CD4-positive, alpha-beta T cell treated with Interleukin-17A for 4 hours (primary cell): Measurements from ENCODE around the gene ISG20L2.
A peak's percentile ranks its signal among the peaks of the same experiment; 100 is the strongest.
"Not testable (repeated sequence)": the region's sequence is repeated elsewhere in the genome, so short reads cannot be mapped to it uniquely, and the experiment has no call there.

Experiments used
- DNase-seq: peaks from one replicate; pipeline ENCODE4 v3.0.0-alpha.2; 2020; ENCODE audit warnings: mixed read lengths

ISG20L2 gene

GRCh38 chr1:156728599-156729462, at the start of gene ISG20L2:
ISG20L2 (minus strand) TSS chr1:156728766; CDS start chr1:156727652, 1,114 bp downstream.
- peak; percentile 92 for DNase-seq

- DNase-seq = no peak
Observed at GRCh38 chr1:156777573-156777972, 49.0 kb upstream of the ISG20L2 start.

- DNase-seq = no peak
Observed at GRCh38 chr1:156776942-156777341, 48.4 kb upstream of the ISG20L2 start.

GRCh38 chr1:156775799-156776198, 47.2 kb upstream of the ISG20L2 start:
- DNase-seq = no peak

- no peak for DNase-seq
Observed at GRCh38 chr1:156773607-156774006, 45.0 kb upstream of the ISG20L2 start.

- no peak for DNase-seq
Observed at GRCh38 chr1:156772728-156773497, 44.3 kb upstream of the ISG20L2 start.

GRCh38 chr1:156772222-156772621, 43.7 kb upstream of the ISG20L2 start:
- no peak for DNase-seq

- DNase-seq = no peak
Observed at GRCh38 chr1:156768610-156769295, 40.2 kb upstream of the ISG20L2 start.

- DNase-seq = peak; percentile 26
Observed at GRCh38 chr1:156767879-156768604, 39.5 kb upstream of the ISG20L2 start.

GRCh38 chr1:156767101-156767878, 38.7 kb upstream of the ISG20L2 start, which contains the start of gene PRCC:
PRCC (plus strand) TSS chr1:156767535; CDS start chr1:156767772, 237 bp downstream.
- DNase-seq = peak; percentile 95

- DNase-seq = no peak
Observed at GRCh38 chr1:156766298-156767100, 37.9 kb upstream of the ISG20L2 start.

- DNase-seq = no peak
Observed at GRCh38 chr1:156765666-156766065, 37.1 kb upstream of the ISG20L2 start.

- not testable (repeated sequence) for DNase-seq
Observed at GRCh38 chr1:156765136-156765535, 36.6 kb upstream of the ISG20L2 start.

GRCh38 chr1:156760796-156761104, 32.2 kb upstream of the ISG20L2 start:
- no peak for DNase-seq

GRCh38 chr1:156760092-156760795, 31.7 kb upstream of the ISG20L2 start:
- no peak for DNase-seq

GRCh38 chr1:156757572-156758253, 29.1 kb upstream of the ISG20L2 start:
- not testable (repeated sequence) for DNase-seq

GRCh38 chr1:156756355-156756754, 27.8 kb upstream of the ISG20L2 start:
- DNase-seq = no peak

GRCh38 chr1:156755527-156755950, 27.0 kb upstream of the ISG20L2 start:
- no peak for DNase-seq

- no peak for DNase-seq
Observed at GRCh38 chr1:156754219-156754618, 25.7 kb upstream of the ISG20L2 start.
